ENCODE data around the gene ZNF687. TPM values are rescaled to one million over a fixed set of nuclear protein-coding genes. Genes with fewer than 3 reads are reported as not detected.

Gene ZNF687
- total and polyA plus RNA-seq, 2 of the 4 experiments (the other 2 are of a cell fraction): 5.7 to 10.8 TPM

DNA sequence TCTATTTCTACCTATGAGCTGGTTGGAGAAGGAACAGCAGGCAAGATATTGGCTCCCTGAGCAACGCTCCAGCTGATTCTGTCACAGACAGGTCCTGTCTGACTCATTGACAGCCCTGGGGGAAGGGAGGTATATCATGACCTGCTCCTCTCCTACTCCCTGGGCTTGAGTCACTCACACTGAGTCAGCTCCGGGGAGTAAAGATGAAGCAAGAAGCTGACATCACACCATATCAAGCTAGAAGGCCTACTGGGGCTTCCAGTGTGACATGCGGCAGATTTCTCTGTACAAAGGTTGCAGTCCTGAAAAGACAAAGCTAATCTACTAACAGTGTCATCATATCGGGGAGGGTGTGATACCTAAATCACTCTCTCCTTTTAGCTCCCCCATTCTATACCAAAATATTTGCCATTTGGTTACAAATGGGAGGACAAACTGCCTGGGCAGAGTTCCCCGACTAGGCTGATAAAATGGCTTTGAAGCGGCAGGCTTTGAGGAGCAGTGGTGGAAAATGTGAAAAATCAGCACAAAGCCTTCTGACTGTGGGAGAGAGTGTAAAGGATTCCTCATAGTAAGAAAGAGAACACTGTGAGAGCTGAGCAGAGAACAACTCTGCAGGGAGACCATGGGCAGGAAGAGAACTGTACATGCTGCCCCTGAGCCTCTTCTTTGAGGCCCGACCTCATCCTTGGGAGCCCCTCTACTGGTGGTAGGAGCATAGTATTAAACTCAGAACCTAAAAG is 29.7 kb downstream of the ZNF687 start:
- in situ Hi-C loops (cut with MboI; ENCODE audit: low sequenced_read_pairs) (loop anchor here (25.0 kb wide), 1 partner anchor 676 kb away; the partner anchor contains the start of gene S100A10), intact Hi-C loops (cut with micrococcal nuclease) (loop anchor here (1.0 kb wide), 1 partner anchor 16 kb away; the partner anchor contains the start of gene PI4KB), dilution Hi-C loops (cut with HindIII; ENCODE audit: low sequenced_read_pairs, unreplicated experiment) (no loop called here)
- H2AK5ac ChIP-seq (ENCODE audit: low read depth, low read length): peak overlapping the region; percentile 52; the same call in 1 of the 2 replicates
- H3K9me1 ChIP-seq (ENCODE audit: insufficient read depth, low read length): peaks cover 57% of the 10 kb centered on the region
- H3K27me3 ChIP-seq (ENCODE audit: control insufficient read depth, insufficient read depth, low read length): no peaks in the 10 kb centered on the region
- H2BK20ac ChIP-seq (ENCODE audit: low read depth, low read length): peak overlapping the region; percentile 83
- H2BK5ac ChIP-seq (ENCODE audit: low read depth, low read length, poor library complexity, severe bottlenecking): peak overlapping the region; percentile 57
- H3K18ac ChIP-seq (ENCODE audit: low read depth, low read length): peak overlapping the region; percentile 21; the same call in 1 of the 2 replicates
- peak overlapping the region; percentile 40; the same call in 2 of the 3 replicates for H2BK15ac ChIP-seq (ENCODE audit: low read depth, low read length)
- H3K36me3 ChIP-seq (ENCODE audit: control insufficient read depth, insufficient read depth, low read length): peaks cover 45% of the 10 kb centered on the region
- H3K14ac ChIP-seq (replicated peaks; ENCODE audit: low read depth, low read length): peak overlapping the region; percentile 56
- no peaks in the 10 kb centered on the region for H3K9me3 ChIP-seq (ENCODE audit: control insufficient read depth, insufficient read depth, low read length)
- H4K20me1 ChIP-seq (ENCODE audit: insufficient read depth, low read length): peaks cover 51% of the 10 kb centered on the region
- ChIA-PET POLR2A (ENCODE audit: unreplicated experiment) (interaction anchor here (1.0 to 1.1 kb wide), 2 partner anchors 9 to 14 kb away, joined by 4 read pairs; no protein-coding TSS in a partner anchor), CTCF (interaction anchor here (0.5 to 1.9 kb wide), 3 partner anchors 11 to 1212 kb away, joined by 3 to 12 read pairs (median 3); no protein-coding TSS in a partner anchor)
- no TSS peak for BruUV-seq (replicated peaks)
- H4K8ac ChIP-seq (ENCODE audit: low read depth in 2 of 2, low read length in 2 of 2): peak overlapping the region in 1 of 2 experiments; percentile 61; a peak in 2 of 4 replicates
- ATAC-seq (ENCODE audit: low read depth): peak; percentile 89
- H3K79me1 ChIP-seq (ENCODE audit: low read depth in 1 of 2, low read length in 2 of 2): peaks cover 44 to 90% of the 10 kb centered on the region in 2 experiments
- peak overlapping the region; percentile 74; the same call in 1 of the 2 replicates for H3K23ac ChIP-seq (ENCODE audit: low read depth, low read length)
- H3K9ac ChIP-seq (ENCODE audit: low read depth, low read length): no peak overlapping the region; the same call in 1 of the 2 replicates
- H3K56ac ChIP-seq (ENCODE audit: extremely low read depth, insufficient read depth, low read length): peak overlapping the region; percentile 58; the same call in 1 of the 2 replicates
- peak overlapping the region; percentile 78 for H3K4ac ChIP-seq (ENCODE audit: low read depth, low read length)
- H4K5ac ChIP-seq (ENCODE audit: low read depth, low read length): peak overlapping the region; percentile 8; the same call in 1 of the 2 replicates
- H2BK120ac ChIP-seq (ENCODE audit: low read depth, low read length): peak overlapping the region; percentile 85
- DNase-seq: peak; percentile 100
- H3K4me3 ChIP-seq (ENCODE audit: insufficient read depth, low read depth, low read length): no peak overlapping the region
- peak overlapping the region; percentile 36 for H3K4me2 ChIP-seq (ENCODE audit: low read depth, low read length)
- H2AK9ac ChIP-seq (replicated peaks; ENCODE audit: low read depth, low read length, poor library complexity): peak overlapping the region; percentile 71
- peaks cover 39% of the 10 kb centered on the region for H3K4me1 ChIP-seq (ENCODE audit: control insufficient read depth, insufficient read depth, low read length)
- no CpG with 5 or more reads among the region's 7 CpGs for WGBS, 2 experiments (ENCODE audit: extremely low coverage in 2 of 2, insufficient read length in 1 of 2)
- H3K27ac ChIP-seq (ENCODE audit: insufficient read depth, low read length): peak overlapping the region; percentile 68
- no peak overlapping the region for H2AFZ ChIP-seq (replicated peaks; ENCODE audit: low read length, poor library complexity)
- peak overlapping the region; percentile 62 for H4K91ac ChIP-seq (ENCODE audit: insufficient read depth, low read depth, low read length)
- TF ChIP-seq FOS (IDR thresholded peaks at IDR 0.05; ENCODE audit: low read depth, low read length): peak; percentile 100
- TF ChIP-seq SMC3 (IDR thresholded peaks at IDR 0.05; ENCODE audit: low read depth, low read length): no peak
- TF ChIP-seq CHD1 (IDR thresholded peaks at IDR 0.05; ENCODE audit: low read depth, low read length): peak; percentile 63; the same call in 1 of the 2 replicates
- TF ChIP-seq MAZ (IDR thresholded peaks at IDR 0.05; ENCODE audit: borderline replicate concordance, low read depth, low read length): peak; percentile 84; the same call in 1 of the 2 replicates
- TF ChIP-seq POLR2A (IDR thresholded peaks at IDR 0.05; ENCODE audit: low read depth, low read length): 0 out of 2 replicates have a peak, but pooled peaks have one; percentile 44
- no peak for TF ChIP-seq USF2 (IDR thresholded peaks at IDR 0.05; ENCODE audit: low read depth, low read length)
- TF ChIP-seq MXI1 (IDR thresholded peaks at IDR 0.05; ENCODE audit: borderline replicate concordance, low read depth, low read length): peak; percentile 73; the same call in 1 of the 2 replicates
- TF ChIP-seq MAFK (IDR thresholded peaks at IDR 0.05; ENCODE audit: low read depth, low read length): peak; percentile 61
- peak; percentile 84 for TF ChIP-seq RCOR1 (IDR thresholded peaks at IDR 0.05; ENCODE audit: insufficient replicate concordance, low read length)
- peak; percentile 78 for TF ChIP-seq BHLHE40 (IDR thresholded peaks at IDR 0.05; ENCODE audit: low read depth, low read length)
- TF ChIP-seq, protein P1, sequence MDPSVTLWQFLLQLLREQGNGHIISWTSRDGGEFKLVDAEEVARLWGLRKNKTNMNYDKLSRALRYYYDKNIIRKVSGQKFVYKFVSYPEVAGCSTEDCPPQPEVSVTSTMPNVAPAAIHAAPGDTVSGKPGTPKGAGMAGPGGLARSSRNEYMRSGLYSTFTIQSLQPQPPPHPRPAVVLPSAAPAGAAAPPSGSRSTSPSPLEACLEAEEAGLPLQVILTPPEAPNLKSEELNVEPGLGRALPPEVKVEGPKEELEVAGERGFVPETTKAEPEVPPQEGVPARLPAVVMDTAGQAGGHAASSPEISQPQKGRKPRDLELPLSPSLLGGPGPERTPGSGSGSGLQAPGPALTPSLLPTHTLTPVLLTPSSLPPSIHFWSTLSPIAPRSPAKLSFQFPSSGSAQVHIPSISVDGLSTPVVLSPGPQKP (IDR thresholded peaks at IDR 0.05; ENCODE audit: borderline replicate concordance, low read depth, low read length): no peak
- TF ChIP-seq RAD21 (IDR thresholded peaks at IDR 0.05; ENCODE audit: low read length): no peak; the same call in 1 of the 2 replicates
- TF ChIP-seq NFE2L2 (IDR thresholded peaks at IDR 0.05; ENCODE audit: low read depth, low read length): peak; percentile 68; the same call in 1 of the 2 replicates

Data from IMR-90 (cell line).